Measurements from ENCODE around the gene LARP1. TPM values are rescaled to one million over a fixed set of nuclear protein-coding genes. Genes with fewer than 3 reads are reported as not detected.
"Not testable (repeated sequence)": the region's sequence is repeated elsewhere in the genome, so short reads cannot be mapped to it uniquely, and the experiment has no call there.

Gene LARP1
- polyA plus RNA-seq, 6 donors from 2014 or later: 4.3 to 22.7 (median 11.1) TPM

- Mint-ChIP-seq H3K9me3 (no peaks in the 10 kb centered on the region), H3K36me3 (peaks cover 0 to 24% of the 10 kb centered on the region in 2 donors), H3K27ac (peak overlapping the region in 1 of 6 donors; percentile 61), H3K27me3 (no peaks in the 10 kb centered on the region), H3K4me3 (no peak overlapping the region), H3K4me1 (peaks cover 22 to 37% (median 23%) of the 10 kb centered on the region in 3 donors)
- no peak for DNase-seq
- no peak for ATAC-seq (ENCODE audit: low read depth in 2 of 2)
Measured at GRCh38 chr5:154817815-154818214, 62.6 kb downstream of the LARP1 start.

GRCh38 chr5:154818471-154819116 lies 63.4 kb downstream of the LARP1 start:
- H3K36me3 Mint-ChIP-seq: peaks cover 0 to 24% of the 10 kb centered on the region in 2 donors
- H3K4me3 Mint-ChIP-seq: no peak overlapping the region
- no peaks in the 10 kb centered on the region for H3K27me3 Mint-ChIP-seq
- peaks cover 15 to 29% (median 17%) of the 10 kb centered on the region in 3 donors for H3K4me1 Mint-ChIP-seq
- no peaks in the 10 kb centered on the region for H3K9me3 Mint-ChIP-seq
- ATAC-seq (ENCODE audit: low read depth in 2 of 2) (no peak), DNase-seq (no peak)
- peak overlapping the region in 2 of 6 donors; percentile 27 to 85 for H3K27ac Mint-ChIP-seq

GRCh38 chr5:154819546-154819945 lies 64.4 kb downstream of the LARP1 start:
- peaks cover 0 to 22% of the 10 kb centered on the region in 2 donors for H3K36me3 Mint-ChIP-seq
- H3K4me1 Mint-ChIP-seq: peaks cover 8 to 23% (median 14%) of the 10 kb centered on the region in 3 donors
- no peaks in the 10 kb centered on the region for H3K9me3 Mint-ChIP-seq
- peak overlapping the region in 2 of 6 donors; percentile 77 to 92 for H3K27ac Mint-ChIP-seq
- no peak overlapping the region for H3K4me3 Mint-ChIP-seq
- DNase-seq (no peak), ATAC-seq (ENCODE audit: low read depth in 2 of 2) (no peak)
- no peaks in the 10 kb centered on the region for H3K27me3 Mint-ChIP-seq

- H3K27me3 Mint-ChIP-seq: no peaks in the 10 kb centered on the region
- H3K36me3 Mint-ChIP-seq: peaks cover 0 to 14% of the 10 kb centered on the region in 2 donors
- DNase-seq: no peak
- H3K4me3 Mint-ChIP-seq: no peak overlapping the region
- ATAC-seq (ENCODE audit: low read depth in 2 of 2): no peak
- peaks cover 1 to 20% (median 9%) of the 10 kb centered on the region in 3 donors for H3K4me1 Mint-ChIP-seq
- H3K27ac Mint-ChIP-seq: peak overlapping the region in 1 of 6 donors; percentile 74
- no peaks in the 10 kb centered on the region for H3K9me3 Mint-ChIP-seq
Measured at GRCh38 chr5:154820383-154820782, 65.2 kb downstream of the LARP1 start.

GRCh38 chr5:154822896-154823295 lies 67.7 kb downstream of the LARP1 start:
- peaks cover 0 to 13% (median 9%) of the 10 kb centered on the region in 3 donors for H3K4me1 Mint-ChIP-seq
- H3K27me3 Mint-ChIP-seq; ATAC-seq (ENCODE audit: low read depth in 2 of 2); H3K36me3 Mint-ChIP-seq; H3K9me3 Mint-ChIP-seq; DNase-seq: not testable (repeated sequence)
- H3K4me3 Mint-ChIP-seq: peak overlapping the region in 1 of 8 donors; percentile 29
- peak overlapping the region in 1 of 6 donors; percentile 88 for H3K27ac Mint-ChIP-seq

- DNase-seq (no peak), ATAC-seq (ENCODE audit: low read depth in 2 of 2) (no peak)
- Mint-ChIP-seq H3K27ac (peak overlapping the region in 2 of 6 donors; percentile 38 to 88), H3K4me3 (no peak overlapping the region), H3K27me3 (no peaks in the 10 kb centered on the region), H3K36me3 (peaks cover 0 to 7% of the 10 kb centered on the region in 2 donors), H3K9me3 (no peaks in the 10 kb centered on the region), H3K4me1 (peaks cover 0 to 13% (median 7%) of the 10 kb centered on the region in 3 donors)
Measured at GRCh38 chr5:154823605-154824004, 68.4 kb downstream of the LARP1 start.

GRCh38 chr5:154824070-154824469 lies 68.9 kb downstream of the LARP1 start:
- Mint-ChIP-seq H3K27ac (no peak overlapping the region), H3K36me3 (peaks cover 0 to 7% of the 10 kb centered on the region in 2 donors)
- no peak for DNase-seq

GRCh38 chr5:154829181-154829588 lies 74.0 kb downstream of the LARP1 start:
- peaks cover 0 to 11% (median 8%) of the 10 kb centered on the region in 3 donors for H3K4me1 Mint-ChIP-seq
- no peak for DNase-seq
- H3K27ac Mint-ChIP-seq: peak overlapping the region in 1 of 6 donors; percentile 57
- H3K4me3 Mint-ChIP-seq: no peak overlapping the region
- H3K27me3 Mint-ChIP-seq: no peaks in the 10 kb centered on the region
- H3K9me3 Mint-ChIP-seq: no peaks in the 10 kb centered on the region
- ATAC-seq (ENCODE audit: low read depth in 2 of 2): no peak
- peaks cover 0 to 7% of the 10 kb centered on the region in 2 donors for H3K36me3 Mint-ChIP-seq

More at GRCh38 chr5:154824070-154824469, 68.9 kb downstream of the LARP1 start:
- H3K4me1 Mint-ChIP-seq: peaks cover 0 to 13% (median 4%) of the 10 kb centered on the region in 3 donors
- H3K4me3 Mint-ChIP-seq: peak overlapping the region in 1 of 8 donors; percentile 15
- no peak for ATAC-seq (ENCODE audit: low read depth in 2 of 2)
- no peaks in the 10 kb centered on the region for H3K9me3 Mint-ChIP-seq
- no peaks in the 10 kb centered on the region for H3K27me3 Mint-ChIP-seq

- Mint-ChIP-seq H3K27ac (peak overlapping the region in 2 of 6 donors; percentile 47 to 92), H3K27me3 (no peaks in the 10 kb centered on the region), H3K4me1 (peaks cover 3 to 14% (median 13%) of the 10 kb centered on the region in 3 donors), H3K36me3 (peaks cover 0 to 7% of the 10 kb centered on the region in 2 donors), H3K9me3 (no peaks in the 10 kb centered on the region), H3K4me3 (no peak overlapping the region)
- ATAC-seq (ENCODE audit: low read depth in 2 of 2): no peak
- DNase-seq: no peak
Measured at GRCh38 chr5:154829589-154830218, 74.5 kb downstream of the LARP1 start.

GRCh38 chr5:154830219-154830595 lies 75.0 kb downstream of the LARP1 start:
- DNase-seq (no peak), ATAC-seq (ENCODE audit: low read depth in 2 of 2) (no peak)
- Mint-ChIP-seq H3K4me1 (peaks cover 6 to 15% (median 13%) of the 10 kb centered on the region in 3 donors), H3K27me3 (no peaks in the 10 kb centered on the region), H3K4me3 (no peak overlapping the region), H3K36me3 (peaks cover 0 to 7% of the 10 kb centered on the region in 2 donors), H3K27ac (peak overlapping the region in 2 of 6 donors; percentile 47), H3K9me3 (no peaks in the 10 kb centered on the region)

GRCh38 chr5:154830596-154830995 lies 75.4 kb downstream of the LARP1 start:
- peaks cover 0 to 4% of the 10 kb centered on the region in 2 donors for H3K36me3 Mint-ChIP-seq
- ATAC-seq (ENCODE audit: low read depth in 2 of 2) (no peak), DNase-seq (no peak)
- H3K9me3 Mint-ChIP-seq: no peaks in the 10 kb centered on the region
- peak overlapping the region in 4 of 6 donors; percentile 10 to 54 (median 44) for H3K27ac Mint-ChIP-seq
- H3K4me1 Mint-ChIP-seq: peaks cover 6 to 13% (median 13%) of the 10 kb centered on the region in 3 donors
- no peaks in the 10 kb centered on the region for H3K27me3 Mint-ChIP-seq
- H3K4me3 Mint-ChIP-seq: no peak overlapping the region

- H3K4me3 Mint-ChIP-seq: no peak overlapping the region
- H3K4me1 Mint-ChIP-seq: peaks cover 6 to 13% (median 8%) of the 10 kb centered on the region in 3 donors
- H3K36me3 Mint-ChIP-seq: no peaks in the 10 kb centered on the region
- no peaks in the 10 kb centered on the region for H3K27me3 Mint-ChIP-seq
- no peak overlapping the region for H3K27ac Mint-ChIP-seq
- no peaks in the 10 kb centered on the region for H3K9me3 Mint-ChIP-seq
- ATAC-seq (ENCODE audit: low read depth in 2 of 2): no peak
- no peak for DNase-seq
Measured at GRCh38 chr5:154831451-154831850, 76.3 kb downstream of the LARP1 start.

- H3K27me3 Mint-ChIP-seq; H3K9me3 Mint-ChIP-seq; H3K4me3 Mint-ChIP-seq; DNase-seq; ATAC-seq (ENCODE audit: low read depth in 2 of 2); H3K36me3 Mint-ChIP-seq: not testable (repeated sequence)
- peak overlapping the region in 1 of 6 donors; percentile 62 for H3K27ac Mint-ChIP-seq
- H3K4me1 Mint-ChIP-seq: peaks cover 6 to 13% (median 8%) of the 10 kb centered on the region in 3 donors
Measured at GRCh38 chr5:154832804-154833203, 77.6 kb downstream of the LARP1 start.

GRCh38 chr5:154834053-154834452 lies 78.9 kb downstream of the LARP1 start:
- Mint-ChIP-seq H3K4me3 (no peak overlapping the region), H3K9me3 (no peaks in the 10 kb centered on the region), H3K36me3 (no peaks in the 10 kb centered on the region), H3K4me1 (peaks cover 6 to 13% (median 8%) of the 10 kb centered on the region in 3 donors), H3K27ac (no peak overlapping the region), H3K27me3 (no peaks in the 10 kb centered on the region)
- ATAC-seq (ENCODE audit: low read depth in 2 of 2) (no peak), DNase-seq (no peak)

Measured in naive B cell (primary cell).